ENCODE measurements around the gene NPHP3.

NPHP3 gene

GRCh38 chr3:132690040-132690439, 32.2 kb downstream of the NPHP3 start:
- DNase-seq (ENCODE audit: low read depth) = no peak

DNA sequence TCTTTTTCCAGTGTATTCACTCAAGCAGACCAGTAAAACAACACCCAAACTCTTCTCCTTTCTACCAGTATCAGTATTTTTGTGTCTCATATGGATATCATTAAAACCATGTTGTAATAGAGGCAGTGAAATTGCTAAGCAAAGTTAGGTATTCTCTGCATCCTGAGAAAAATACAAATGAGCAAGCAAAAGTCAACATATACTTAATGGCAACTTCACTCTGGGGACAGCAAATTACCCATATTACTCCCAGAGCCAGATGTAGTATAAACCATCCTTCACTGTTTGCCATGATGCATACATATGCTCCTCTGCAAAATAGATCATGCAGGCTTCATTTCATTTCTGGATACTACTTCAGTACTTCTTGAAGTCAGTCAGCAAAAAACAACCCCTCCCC, 40.0 kb downstream of the NPHP3 start:
- no peak for DNase-seq (ENCODE audit: low read depth)

GRCh38 chr3:132681421-132681820, 40.8 kb downstream of the NPHP3 start:
- DNase-seq (ENCODE audit: low read depth) = no peak

GRCh38 chr3:132679911-132680310, 42.3 kb downstream of the NPHP3 start:
- DNase-seq (ENCODE audit: low read depth) = no peak

DNA sequence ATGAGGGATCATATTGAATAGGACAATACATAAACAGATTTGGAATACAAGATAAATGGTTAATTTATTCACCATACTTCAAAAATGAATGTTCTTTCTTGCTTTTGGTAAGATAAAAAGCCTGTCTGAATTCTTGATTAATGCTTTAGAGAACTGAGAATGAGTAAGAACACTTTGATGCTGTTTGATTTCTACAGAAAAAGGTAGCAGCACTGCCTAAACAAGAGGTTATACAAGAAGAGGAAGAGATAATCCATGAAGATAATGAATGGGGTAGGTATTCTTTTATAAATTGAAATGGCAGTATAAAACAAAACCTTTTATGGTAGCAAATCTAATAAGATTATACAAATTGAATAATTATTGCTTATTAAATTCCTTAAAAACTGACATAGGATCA, 46.8 kb downstream of the NPHP3 start:
- DNase-seq (ENCODE audit: low read depth) = no peak

GRCh38 chr3:132669256-132669777, 52.9 kb downstream of the NPHP3 start:
- DNase-seq (ENCODE audit: low read depth) = no peak

- no peak for DNase-seq (ENCODE audit: low read depth)
Observed at GRCh38 chr3:132665230-132665745, 56.9 kb downstream of the NPHP3 start.

- no peak for DNase-seq (ENCODE audit: low read depth)
Observed at GRCh38 chr3:132662212-132662611, 60.0 kb downstream of the NPHP3 start.

GRCh38 chr3:132661101-132661500, 61.1 kb downstream of the NPHP3 start:
- no peak for DNase-seq (ENCODE audit: low read depth)

DNA sequence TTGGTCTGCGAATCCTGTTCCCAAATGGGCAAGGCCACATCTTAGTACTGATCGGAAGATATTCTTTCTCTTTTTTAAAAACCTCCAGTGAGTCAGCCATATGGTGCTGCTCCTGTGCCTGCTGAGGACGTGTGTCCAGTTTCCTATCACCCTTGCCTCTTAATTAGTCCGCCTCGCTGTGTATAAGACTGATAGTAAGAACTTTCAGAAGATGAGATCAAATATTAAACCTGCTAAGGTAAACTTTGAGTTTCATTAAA, 61.5 kb downstream of the NPHP3 start:
- no peak for DNase-seq (ENCODE audit: low read depth)

DNA sequence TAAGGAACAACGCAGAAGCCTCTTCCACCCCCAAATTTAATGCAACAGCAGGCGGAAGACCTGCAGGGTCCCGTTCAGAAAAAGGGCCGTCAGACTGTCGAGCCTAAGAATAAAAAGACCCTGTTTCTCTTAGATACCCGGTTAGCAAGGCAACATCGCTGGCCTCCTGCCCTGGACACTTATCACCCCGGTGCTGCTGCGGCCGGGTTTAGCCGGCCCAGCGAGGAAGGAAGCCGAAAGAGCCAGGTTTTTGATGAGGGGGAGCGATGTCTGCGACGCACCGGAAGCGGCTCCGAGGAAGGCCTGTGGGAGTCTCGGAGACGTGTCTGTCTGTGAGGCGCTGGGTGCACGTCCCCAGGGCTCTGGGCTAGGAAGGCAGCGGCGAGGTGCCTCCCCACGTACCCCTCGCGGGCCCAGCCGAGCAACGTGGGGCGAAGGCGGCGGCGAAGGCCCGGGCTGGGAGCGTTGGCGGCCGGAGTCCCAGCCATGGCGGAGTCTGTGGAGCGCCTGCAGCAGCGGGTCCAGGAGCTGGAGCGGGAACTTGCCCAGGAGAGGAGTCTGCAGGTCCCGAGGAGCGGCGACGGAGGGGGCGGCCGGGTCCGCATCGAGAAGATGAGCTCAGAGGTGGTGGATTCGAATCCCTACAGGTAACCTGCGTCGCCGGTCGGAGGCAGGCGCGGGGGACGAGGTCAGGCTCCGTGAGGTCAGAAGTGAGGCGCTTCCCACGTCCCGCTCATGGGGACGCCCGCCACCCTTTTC, 62.0 kb downstream of the NPHP3 start, which contains the start of gene UBA5:
TSS of gene UBA5 (plus strand) at position 278 of the 759 bp plus-strand sequence. CDS start at position 487, 209 bp downstream.
- DNase-seq (ENCODE audit: low read depth) = peak; percentile 60

GRCh38 chr3:132659365-132660051, 62.7 kb downstream of the NPHP3 start, which contains the start of gene ACAD11:
Gene ACAD11, minus strand, starts transcription at chr3:132659809. Its CDS starts 58 bp downstream, at chr3:132659751.
- peak; percentile 2 for DNase-seq (ENCODE audit: low read depth)

DNA sequence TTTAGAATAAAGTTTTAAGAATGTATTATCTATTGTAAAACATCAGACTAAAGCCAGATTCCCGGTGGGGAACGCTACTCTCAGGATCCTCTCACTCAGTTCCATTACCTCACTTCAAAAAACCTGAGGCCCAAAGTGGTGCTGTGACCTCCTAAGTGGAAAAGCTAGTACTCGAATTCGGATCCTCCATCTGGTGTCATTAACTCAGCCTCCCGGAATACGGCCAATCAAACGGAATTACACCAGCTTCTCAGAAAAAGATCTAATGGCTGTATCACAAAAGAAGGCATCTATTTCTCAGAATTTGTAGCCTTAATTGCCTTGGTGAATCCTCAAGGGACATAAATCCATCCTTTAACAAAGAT, 63.2 kb downstream of the NPHP3 start:
- DNase-seq (ENCODE audit: low read depth) = no peak

DNA sequence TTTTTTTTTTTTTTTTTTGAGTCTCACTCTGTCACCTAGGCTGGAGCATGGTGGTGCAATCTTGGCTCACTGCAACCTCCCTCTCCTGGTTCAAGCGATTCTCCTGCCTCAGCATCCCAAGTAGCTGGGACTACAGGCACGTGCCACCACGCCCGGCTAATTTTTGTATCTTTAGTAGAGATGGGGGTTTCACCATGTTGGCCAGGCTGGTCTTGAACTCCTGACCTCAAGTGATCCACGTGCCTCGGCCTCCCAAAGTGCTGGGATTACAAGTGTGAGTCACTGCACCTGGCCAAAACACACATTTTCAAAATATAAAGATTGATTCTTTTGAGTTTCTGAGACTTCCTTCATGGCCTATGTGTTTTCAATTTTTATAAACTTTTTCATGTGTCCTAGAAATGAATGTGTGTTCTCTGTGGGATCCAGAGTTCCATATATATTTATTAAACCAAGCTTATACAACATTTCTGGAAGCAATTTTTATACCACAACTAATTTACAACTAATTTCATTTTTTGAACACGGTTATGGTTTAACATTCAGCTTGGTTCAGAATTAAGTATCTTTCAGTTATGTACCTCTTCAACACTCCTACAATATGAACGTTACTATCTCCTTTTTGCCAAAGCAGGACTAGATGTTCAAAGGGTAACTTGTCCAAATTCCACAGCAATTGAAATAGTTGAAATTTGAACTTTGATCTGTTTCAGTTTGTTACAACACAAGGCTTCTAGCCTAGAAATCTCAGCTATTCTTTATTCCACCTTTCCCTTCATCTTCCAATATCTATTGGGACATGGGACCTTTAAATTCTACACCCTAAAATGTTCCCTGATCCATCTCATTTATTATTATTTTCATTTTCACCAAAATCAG, 64.1 kb downstream of the NPHP3 start:
- no peak for DNase-seq (ENCODE audit: low read depth)

- no peak for DNase-seq (ENCODE audit: low read depth)
Observed at GRCh38 chr3:132655471-132655870, 66.7 kb downstream of the NPHP3 start.

- no peak for DNase-seq (ENCODE audit: low read depth)
Observed at GRCh38 chr3:132654721-132655120, 67.5 kb downstream of the NPHP3 start.

- no peak for DNase-seq (ENCODE audit: low read depth)
Observed at GRCh38 chr3:132654190-132654589, 68.0 kb downstream of the NPHP3 start.

DNA sequence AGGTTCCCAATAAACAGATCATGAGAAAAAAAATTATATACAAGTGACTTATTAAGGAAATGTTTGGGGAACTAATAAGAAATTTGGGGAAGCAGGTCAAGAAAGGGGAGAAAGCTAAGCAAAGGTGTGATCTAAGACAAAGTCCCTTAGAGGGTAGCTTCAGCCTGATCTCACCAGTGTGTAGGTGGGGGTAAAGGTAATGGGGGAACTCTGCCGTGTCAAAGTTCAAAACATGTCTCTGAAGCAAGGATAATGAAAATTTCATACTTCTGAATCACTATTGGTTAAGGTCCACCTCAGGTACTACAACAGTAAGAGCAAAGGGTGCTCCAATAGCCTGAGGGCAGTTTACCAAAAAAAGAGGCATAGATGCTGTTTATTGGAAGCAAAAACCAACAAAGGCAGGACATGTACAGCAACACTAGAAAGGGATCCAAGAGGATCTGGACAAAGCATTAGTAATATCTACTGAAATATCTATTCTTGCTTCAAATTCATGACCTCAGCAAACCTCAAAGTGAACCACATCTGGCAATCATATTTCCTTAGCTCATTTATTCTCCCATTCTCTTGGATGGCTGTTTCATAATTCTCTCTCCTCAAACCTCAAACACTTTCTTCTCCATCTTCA, 69.5 kb downstream of the NPHP3 start:
- DNase-seq (ENCODE audit: low read depth) = no peak

DNA sequence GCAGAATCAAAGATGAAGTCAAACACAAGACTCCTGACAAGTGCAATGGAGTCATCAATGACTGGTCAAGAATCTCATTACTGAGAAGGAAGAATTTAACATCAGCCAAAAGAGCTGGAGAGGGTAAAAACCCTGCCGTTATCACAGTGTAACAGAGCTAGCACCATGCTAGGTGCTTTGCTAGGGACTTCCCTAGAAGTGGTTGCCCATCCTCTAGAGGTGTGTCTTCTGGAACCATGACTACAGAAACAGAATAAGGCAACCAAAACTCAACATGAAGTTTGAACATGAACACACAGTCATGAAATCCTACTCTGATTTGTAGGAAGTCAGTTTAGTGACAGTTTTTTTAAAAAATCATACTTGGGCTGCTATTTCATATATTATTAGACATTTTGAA, 72.1 kb downstream of the NPHP3 start:
- DNase-seq (ENCODE audit: low read depth) = no peak

- no peak for DNase-seq (ENCODE audit: low read depth)
Observed at GRCh38 chr3:132645058-132645457, 77.2 kb downstream of the NPHP3 start.

- no peak for DNase-seq (ENCODE audit: low read depth)
Observed at GRCh38 chr3:132643366-132643765, 78.8 kb downstream of the NPHP3 start.

- no peak for DNase-seq (ENCODE audit: low read depth)
Observed at GRCh38 chr3:132642539-132642847, 79.7 kb downstream of the NPHP3 start.

Measured in activated T-cell treated with anti-CD3 and anti-CD28 coated beads for 24 hours (primary cell).